H1 (cell line): ENCODE measurements around the gene KAZALD1. TPM values are rescaled to one million over a fixed set of nuclear protein-coding genes. Genes with fewer than 3 reads are reported as not detected.

Experiments
- CTCF ChIA-PET: fragments of 300-600 bp; sonication (Branson Sonifier 250); formaldehyde crosslinking; loops from one replicate; lab custom pipeline; 2021; ENCODE audit not compliant: partially characterized antibody; lab: Charles Lee
- POLR2A ChIA-PET: fragments of 300-600 bp; sonication (Branson Sonifier 250); formaldehyde crosslinking; loops from one replicate; lab custom pipeline; 2021; ENCODE audit warnings: inconsistent platforms; ENCODE audit not compliant: partially characterized antibody; lab: Charles Lee
- DNase-seq, 2 experiments: peaks; one replicate each; pipeline versions ENCODE4 v3.0.0 to v3.0.0-alpha.2; 2010 to 2022; ENCODE audit warnings: low spot score in 2 of 2, low read depth in 1 of 2, mixed read lengths in 1 of 2
- FAIRE-seq: peaks from 2 replicates; lab custom pipeline; 2011; peaks lifted over from hg19 to GRCh38; lab: Jason Lieb, UNC
- H2AFZ ChIP-seq: 2 replicates; pipeline ENCODE4 v1.8.1; 2012; ENCODE audit warnings: low read length, inconsistent platforms
- H2AK5ac ChIP-seq: 2 replicates; pipeline ENCODE4 v1.6.1; 2013; ENCODE audit warnings: low read depth, low read length
- H2BK120ac ChIP-seq: replicated peaks from 2 replicates; pipeline ENCODE3; 2013; ENCODE audit warnings: low read depth, low read length, inconsistent platforms
- H2BK12ac ChIP-seq: 2 replicates; pipeline ENCODE4 v1.6.1; 2013; ENCODE audit warnings: low read depth, low read length
- H2BK15ac ChIP-seq: 2 replicates; pipeline ENCODE4 v1.6.1; 2013; ENCODE audit warnings: low read length
- H2BK20ac ChIP-seq: 2 replicates; pipeline ENCODE4 v1.6.1; 2013; ENCODE audit warnings: low read length
- H2BK5ac ChIP-seq: 2 replicates; pipeline ENCODE4 v1.6.1; 2013; ENCODE audit warnings: low read depth, low read length
- H3K14ac ChIP-seq: 2 replicates; pipeline ENCODE4 v1.6.1; 2013; ENCODE audit warnings: inconsistent platforms; ENCODE audit not compliant: insufficient read length
- H3K18ac ChIP-seq: 2 replicates; pipeline ENCODE4 v1.6.1; 2013; ENCODE audit warnings: low read length; ENCODE audit errors: extremely low read depth
- H3K23ac ChIP-seq: 2 replicates; pipeline ENCODE4 v1.6.1; 2013; ENCODE audit warnings: inconsistent platforms; ENCODE audit not compliant: insufficient read length
- H3K23me2 ChIP-seq: 2 replicates; pipeline ENCODE4 v1.6.1; 2013; ENCODE audit warnings: low read depth, low read length
- H3K27ac ChIP-seq: 2 replicates; pipeline ENCODE4 v1.6.1; 2011; ENCODE audit warnings: low read depth, low read length, inconsistent platforms
- H3K27me3 ChIP-seq, 4 experiments: replicated peaks in 1 of 4; 1 replicate in 1 of 4; 2 replicates in 3 of 4; pipeline versions ENCODE4 v1.6.1 to v1.8.1; 2011 to 2013; ENCODE audit warnings: low read length in 3 of 4, mild to moderate bottlenecking in 3 of 4, inconsistent platforms in 2 of 4, mixed read lengths in 2 of 4, moderate library complexity in 1 of 4; ENCODE audit not compliant: control insufficient read depth in 3 of 4, insufficient read depth in 3 of 4; ENCODE audit errors: extremely low read depth in 1 of 4
- H3K36me3 ChIP-seq, 4 experiments: 2 replicates each; pipeline versions ENCODE4 v1.6.1 to v1.8.1; 2011 to 2013; ENCODE audit warnings: mild to moderate bottlenecking in 4 of 4, low read length in 3 of 4, moderate library complexity in 2 of 4, control low read depth in 1 of 4, inconsistent platforms in 1 of 4; ENCODE audit not compliant: insufficient read depth in 4 of 4, control insufficient read depth in 2 of 4
- H3K4ac ChIP-seq: replicated peaks from 2 replicates; pipeline ENCODE3; 2013; ENCODE audit warnings: low read length, low read depth, mixed read lengths, inconsistent platforms; ENCODE audit not compliant: insufficient read length
- H3K4me1 ChIP-seq, 4 experiments: replicated peaks in 1 of 4; 1 replicate in 1 of 4; 2 replicates in 3 of 4; pipeline versions ENCODE4 v1.6.1 to v1.8.1; 2011 to 2013; ENCODE audit warnings: low read length in 3 of 4, inconsistent platforms in 2 of 4, mixed read lengths in 1 of 4; ENCODE audit not compliant: insufficient read depth in 4 of 4, control insufficient read depth in 3 of 4
- H3K4me2 ChIP-seq, 2 experiments: 2 replicates each; pipeline versions ENCODE4 v1.6.1 to v1.8.1; 2011 to 2013; ENCODE audit warnings: low read depth in 2 of 2, low read length in 2 of 2, control low read depth in 1 of 2, inconsistent platforms in 1 of 2, mild to moderate bottlenecking in 1 of 2; ENCODE audit not compliant: insufficient read depth in 1 of 2
- H3K4me3 ChIP-seq, 4 experiments: fragments of 200-600, 300-600 bp in 1 of 4; sonication (generic), shearing (Covaris generic), sonication (Bioruptor Twin) in 1 of 4; 2 replicates each; pipeline versions ENCODE4 v1.5.1 to v1.8.1; 2011 to 2016; ENCODE audit warnings: low read length in 4 of 4, low read depth in 3 of 4, control low read depth in 2 of 4, inconsistent platforms in 2 of 4, mild to moderate bottlenecking in 2 of 4, mixed read lengths in 1 of 4, moderate library complexity in 1 of 4; ENCODE audit not compliant: insufficient read depth in 2 of 4; ENCODE audit errors: extremely low read depth in 1 of 4
- H3K56ac ChIP-seq: replicated peaks from 2 replicates; pipeline ENCODE3; 2013; ENCODE audit warnings: low read depth, mild to moderate bottlenecking, mixed read lengths, low read length, inconsistent platforms; ENCODE audit not compliant: insufficient read length
- H3K79me1 ChIP-seq: 2 replicates; pipeline ENCODE4 v1.6.1; 2013; ENCODE audit warnings: low read depth, low read length, control low read depth
- H3K79me2 ChIP-seq, 2 experiments: 2 replicates each; pipeline versions ENCODE4 v1.6.1 to v1.8.1; 2012 to 2013; ENCODE audit warnings: low read length in 2 of 2, mild to moderate bottlenecking in 2 of 2, inconsistent platforms in 1 of 2; ENCODE audit not compliant: insufficient read depth in 2 of 2, control insufficient read depth in 1 of 2
- H3K9ac ChIP-seq, 4 experiments: replicated peaks in 1 of 4; 1 replicate in 1 of 4; 2 replicates in 3 of 4; pipeline versions ENCODE4 v1.6.1 to v1.8.1; 2011 to 2013; ENCODE audit warnings: low read depth in 3 of 4, low read length in 3 of 4, control low read depth in 2 of 4, mild to moderate bottlenecking in 2 of 4, moderate library complexity in 2 of 4, inconsistent platforms in 1 of 4; ENCODE audit errors: extremely low read depth in 1 of 4
- H3K9me3 ChIP-seq, 2 experiments: 2 replicates each; pipeline versions ENCODE4 v1.6.1 to v1.8.1; 2012 to 2013; ENCODE audit warnings: mild to moderate bottlenecking in 2 of 2, moderate library complexity in 2 of 2, control low read depth in 1 of 2, inconsistent platforms in 1 of 2, low read depth in 1 of 2, low read length in 1 of 2, mixed read lengths in 1 of 2; ENCODE audit not compliant: insufficient read depth in 2 of 2
- H4K20me1 ChIP-seq, 2 experiments: replicated peaks in 1 of 2; 2 replicates each; pipeline versions ENCODE3 to v1.8.1; 2011 to 2013; ENCODE audit warnings: inconsistent platforms in 2 of 2, low read length in 2 of 2, mild to moderate bottlenecking in 1 of 2; ENCODE audit not compliant: insufficient read depth in 2 of 2, control insufficient read depth in 1 of 2
- H4K5ac ChIP-seq: 2 replicates; pipeline ENCODE4 v1.6.1; 2013; ENCODE audit warnings: low read length, low read depth, mixed read lengths, inconsistent platforms; ENCODE audit not compliant: insufficient read length
- H4K8ac ChIP-seq: 2 replicates; pipeline ENCODE4 v1.8.0; 2013; ENCODE audit warnings: mild to moderate bottlenecking, moderate library complexity, low read length, inconsistent platforms; ENCODE audit not compliant: insufficient read depth; ENCODE audit errors: extremely low read depth
- H4K91ac ChIP-seq: replicated peaks from 2 replicates; pipeline ENCODE3; 2013; ENCODE audit warnings: low read length, mixed read lengths, inconsistent platforms; ENCODE audit not compliant: insufficient read length
- BACH1 ChIP-seq: IDR thresholded peaks from 2 replicates; pipeline ENCODE4 v1.6.1; 2012; ENCODE audit warnings: low read length, improper control_type of control experiment
- BRCA1 ChIP-seq: IDR thresholded peaks from 2 replicates; pipeline ENCODE4 v1.6.1; 2012; ENCODE audit warnings: low read depth, low read length, improper control_type of control experiment
- CBX8 ChIP-seq: fragments of 300-800, 300-1000 bp; sonication (generic); IDR thresholded peaks from 2 replicates; pipeline ENCODE4 v1.7.1; 2016; ENCODE audit warnings: low read depth, low read length, borderline replicate concordance
- GTF2F1 ChIP-seq: IDR thresholded peaks from 2 replicates; pipeline ENCODE4 v1.6.1; 2012; ENCODE audit warnings: low read depth, low read length, improper control_type of control experiment, borderline replicate concordance
- JUN ChIP-seq: IDR thresholded peaks from 2 replicates; pipeline ENCODE4 v1.6.1; 2011; ENCODE audit warnings: low read depth, mild to moderate bottlenecking, improper control_type of control experiment, low read length
- JUND ChIP-seq: IDR thresholded peaks from 2 replicates; pipeline ENCODE4 v1.6.1; 2011; ENCODE audit warnings: mild to moderate bottlenecking, improper control_type of control experiment, low read length
- POLR2AphosphoS5 ChIP-seq: IDR thresholded peaks from 2 replicates; pipeline ENCODE4 v1.6.1; 2011; ENCODE audit warnings: low read depth, low read length
- RNF2 ChIP-seq: fragments of 200-900, 300-1000 bp; sonication (generic); IDR thresholded peaks from 2 replicates; pipeline ENCODE4 v1.7.1; 2016; ENCODE audit warnings: borderline replicate concordance, low read depth, mild to moderate bottlenecking, antibody characterized with exemption, low read length; ENCODE audit not compliant: poor library complexity, severe bottlenecking; ENCODE audit errors: missing control alignments
- WGBS, 2 experiments: shearing (Covaris generic) in 1 of 2; methylation state at CpG; one replicate each; pipeline versions ENCODE4 v1.1.6 to v1.1.7; 2013 to 2015; ENCODE audit warnings: low lambda C conversion rate in 2 of 2, mixed read lengths in 2 of 2, inconsistent platforms in 1 of 2, low coverage in 1 of 2, missing lambda C conversion rate in 1 of 2; ENCODE audit not compliant: insufficient replicate concordance in 2 of 2, insufficient coverage in 1 of 2, insufficient read length in 1 of 2; ENCODE audit errors: extremely low coverage in 1 of 2, missing lambda C conversion rate in 1 of 2; 5-methylcytosine and 5-hydroxymethylcytosine counted together
- polyA plus RNA-seq, 7 experiments: library from polyadenylated mRNA; depleted of rRNA in 3 of 7; stranded (reverse) in 5 of 7; unstranded in 2 of 7; fragments of >200 nt in 5 of 7; fragments of 200-250 nt in 2 of 7; gene quantifications; 1 replicate in 5 of 7; 2 replicates in 1 of 7; 4 replicates in 1 of 7; pipeline versions ENCODE4 v1.2.1 to v1.2.3, GENCODE V29; 2011 to 2013; ENCODE audit warnings: missing spikeins in 2 of 7, mixed read lengths in 2 of 7
- total RNA-seq: library from RNA; stranded (reverse); fragmentation: NEBNext Ultra II Directional; extraction: Animal tissue kit (Norgen Biotek cat#: 25700); gene quantifications from 2 replicates; pipeline ENCODE4 v1.2.1, GENCODE V29; 2021

Gene KAZALD1
- total and polyA plus RNA-seq, 2 of the 8 experiments (the other 6 are each of a cell fraction or from before 2014, with no cell fraction given), result 0.65 to 1.9 TPM

GRCh38 chr10:101047268-101047667 is 14.5 kb upstream of the KAZALD1 start:
- peak overlapping the region; percentile 43; the same call in 1 of the 2 replicates for H3K18ac ChIP-seq
- ChIA-PET CTCF (interaction anchor here (0.7 to 59.5 kb wide), 17 partner anchors 0 to 419 kb away, joined by 3 to 2176 read pairs (median 5); partner anchors contain the start of genes KAZALD1, PDZD7, SEMA4G and SFXN3), POLR2A (interaction anchor here (1.1 to 8.1 kb wide), 2 partner anchors 15 to 89 kb away, joined by 6 to 85 read pairs; partner anchors contain the start of gene KAZALD1)
- H3K4me3 ChIP-seq, result peak overlapping the region in 2 of 4 experiments; percentile 7 to 50; a peak in 4 of 8 replicates
- H3K79me2 ChIP-seq, result no peaks in the 10 kb centered on the region
- H2BK120ac ChIP-seq, result no peak overlapping the region
- 6% methylated on average over 16 of the region's 16 CpGs; no CpG with 5 or more reads in 1 of the 2 experiments for WGBS, 2 experiments
- no peak for TF ChIP-seq CBX8
- TF ChIP-seq GTF2F1, result no peak
- no peak for TF ChIP-seq JUND
- TF ChIP-seq BACH1, result no peak
- TF ChIP-seq BRCA1, result no peak
- peak; percentile 16 for TF ChIP-seq RNF2
- no peak for TF ChIP-seq JUN
- TF ChIP-seq POLR2AphosphoS5, result no peak
- TF ChIP-seq, all 59 proteins: peak for 1
- H3K56ac ChIP-seq, result no peak overlapping the region
- H2BK5ac ChIP-seq, result no peak overlapping the region
- no peak overlapping the region for H2BK15ac ChIP-seq
- no peak overlapping the region for H3K4ac ChIP-seq
- H4K91ac ChIP-seq, result no peak overlapping the region
- no peaks in the 10 kb centered on the region for H3K9me3 ChIP-seq
- peak overlapping the region; percentile 65 to 71 for H3K4me2 ChIP-seq
- peaks cover 5% of the 10 kb centered on the region; the same call in 1 of the 2 replicates for H3K23me2 ChIP-seq
- FAIRE-seq (no peak), DNase-seq (peak in 1 of 2 experiments; percentile 56)
- peak overlapping the region; percentile 41; the same call in 1 of the 2 replicates for H4K8ac ChIP-seq
- H3K27ac ChIP-seq, result no peak overlapping the region
- H2BK20ac ChIP-seq, result no peak overlapping the region
- no peaks in the 10 kb centered on the region for H3K36me3 ChIP-seq
- H3K14ac ChIP-seq, result no peak overlapping the region
- H4K5ac ChIP-seq, result no peak overlapping the region
- peaks cover 11 to 14% of the 10 kb centered on the region in 2 experiments for H4K20me1 ChIP-seq
- H3K27me3 ChIP-seq, result peaks cover 45 to 84% (median 73%) of the 10 kb centered on the region in 4 experiments
- H3K23ac ChIP-seq, result no peak overlapping the region
- peaks cover 9 to 31% (median 20%) of the 10 kb centered on the region in 4 experiments for H3K4me1 ChIP-seq
- H3K9ac ChIP-seq, result no peak overlapping the region
- no peak overlapping the region for H2AK5ac ChIP-seq
- no peaks in the 10 kb centered on the region for H3K79me1 ChIP-seq
- no peak overlapping the region for H2BK12ac ChIP-seq
- no peak overlapping the region for H2AFZ ChIP-seq
